HepG2 (cell line): ENCODE results near the gene TP63. TPM values are rescaled to one million over a fixed set of nuclear protein-coding genes. Genes with fewer than 3 reads are reported as not detected.

ENCODE experiments used
- ATAC-seq: fragments of 200-7000 bp; cut with Tn5 transposase; 3 replicates; pipeline ENCODE4 v1.9.1; 2020; ENCODE audit warnings: mild to moderate bottlenecking, moderate library complexity
- BruUV-seq: library from RNA; stranded (reverse); fragments of 400-500 nt; replicated peaks from 2 replicates; lab custom pipeline; 2021; lab: Mats Ljungman, UMichigan
- CTCF ChIA-PET: fragments of 300-600 bp; formaldehyde crosslinking; extraction: SDS; loops from one replicate; lab custom pipeline; 2021; ENCODE audit warnings: low total read pairs, inconsistent platforms, low intra/inter-chr PET ratio; lab: Yijun Ruan, JAX
- POLR2A ChIA-PET: fragments of 350-600 bp; sonication (Branson Sonifier 250); formaldehyde crosslinking; loops from one replicate; lab custom pipeline; 2020; ENCODE audit warnings: antibody characterized with exemption, inconsistent platforms; lab: Yijun Ruan, JAX
- DNase-seq: peaks from one replicate; pipeline ENCODE4 v3.0.0-alpha.2; 2015; ENCODE audit warnings: low spot score
- FAIRE-seq: peaks from 3 replicates; lab custom pipeline; 2011; peaks lifted over from hg19 to GRCh38; lab: Jason Lieb, UNC
- H2AFZ ChIP-seq: one replicate; pipeline ENCODE4 v1.6.1; 2011; ENCODE audit warnings: low read length, inconsistent platforms
- H3K27ac ChIP-seq: fragments of 300-600 bp; 3 replicates; pipeline ENCODE4 v1.8.0; 2011; ENCODE audit warnings: mixed run types, mild to moderate bottlenecking, mixed read lengths, low read length, inconsistent platforms; ENCODE audit not compliant: insufficient read depth; ENCODE audit errors: extremely low read length
- H3K27me3 ChIP-seq, 2 experiments: fragments of 200-600 bp in 1 of 2; 2 replicates in 1 of 2; 3 replicates in 1 of 2; pipeline versions ENCODE4 v1.6.0 to v1.8.0; 2011; ENCODE audit warnings: low read length in 2 of 2, mild to moderate bottlenecking in 2 of 2, moderate library complexity in 2 of 2, inconsistent platforms in 1 of 2; ENCODE audit not compliant: insufficient read depth in 2 of 2, control insufficient read depth in 1 of 2
- H3K36me3 ChIP-seq, 2 experiments: fragments of 200-600 bp in 1 of 2; replicated peaks in 1 of 2; 2 replicates in 1 of 2; 3 replicates in 1 of 2; pipeline versions ENCODE4 v1.5.1 to v1.8.0; 2011; ENCODE audit warnings: low read length in 2 of 2, inconsistent platforms in 1 of 2; ENCODE audit not compliant: insufficient read depth in 2 of 2, control insufficient read depth in 1 of 2
- H3K4me1 ChIP-seq: 2 replicates; pipeline ENCODE4 v1.5.1; 2012; ENCODE audit warnings: low read length, inconsistent platforms; ENCODE audit not compliant: insufficient read depth
- H3K4me2 ChIP-seq: 2 replicates; pipeline ENCODE4 v1.6.0; 2011; ENCODE audit warnings: low read depth, low read length, inconsistent platforms
- H3K4me3 ChIP-seq, 3 experiments: fragments of 200-600 bp in 1 of 3; sonication (generic), shearing (Covaris generic) in 1 of 3; replicated peaks in 1 of 3; 2 replicates each; pipeline ENCODE4 v1.5.1; 2011 to 2016; ENCODE audit warnings: low read length in 3 of 3, inconsistent platforms in 2 of 3, low read depth in 2 of 3, mild to moderate bottlenecking in 2 of 3, control low read depth in 1 of 3, mixed read lengths in 1 of 3; ENCODE audit not compliant: insufficient read depth in 1 of 3
- H3K79me2 ChIP-seq: one replicate; pipeline ENCODE4 v1.6.1; 2011; ENCODE audit warnings: low read length, inconsistent platforms; ENCODE audit not compliant: insufficient read depth
- H3K9ac ChIP-seq: 2 replicates; pipeline ENCODE4 v1.6.0; 2011; ENCODE audit warnings: mild to moderate bottlenecking, low read depth, low read length, inconsistent platforms; ENCODE audit not compliant: insufficient read depth
- H3K9me3 ChIP-seq: 2 replicates; pipeline ENCODE4 v1.5.1; 2012; ENCODE audit warnings: mild to moderate bottlenecking, low read length
- H4K20me1 ChIP-seq: 2 replicates; pipeline ENCODE4 v1.6.0; 2011; ENCODE audit warnings: inconsistent platforms, mild to moderate bottlenecking, low read length, moderate library complexity; ENCODE audit not compliant: insufficient read depth
- EHMT2 ChIP-seq: fragments of 200-600 bp; sonication (generic); IDR thresholded peaks from 2 replicates; pipeline ENCODE4 v1.7.0; 2017; ENCODE audit warnings: antibody characterized with exemption, low read depth, low read length, borderline replicate concordance
- ETV6 ChIP-seq: sonication (generic); formaldehyde crosslinking; conservative IDR thresholded peaks from 2 replicates; pipeline ENCODE4 v1.4.0; 2020; ENCODE audit warnings: missing genetic modification reagents
- GABPA ChIP-seq, 2 experiments: IDR thresholded peaks; 2 replicates each; pipeline ENCODE4 v1.6.1; 2011 to 2016; ENCODE audit warnings: low read depth in 2 of 2, low read length in 1 of 2, missing biosample characterization in 1 of 2, missing genetic modification characterization in 1 of 2
- MEIS1 ChIP-seq: sonication (generic); formaldehyde crosslinking; IDR thresholded peaks from 2 replicates; pipeline ENCODE4 v1.9.0; 2021; ENCODE audit warnings: mild to moderate bottlenecking, missing genetic modification reagents, moderate library complexity, borderline replicate concordance
- NFIB ChIP-seq: sonication (generic); formaldehyde crosslinking; IDR thresholded peaks from 2 replicates; pipeline ENCODE4 v1.9.0; 2021; ENCODE audit warnings: missing genetic modification reagents, mild to moderate bottlenecking, borderline replicate concordance
- RARA ChIP-seq: IDR thresholded peaks from 2 replicates; pipeline ENCODE4 v1.6.1; 2016; ENCODE audit warnings: missing genetic modification reagents, missing compliant biosample characterization
- SMAD3 ChIP-seq: sonication (generic); formaldehyde crosslinking; IDR thresholded peaks from 2 replicates; pipeline ENCODE4 v1.4.0; 2020; ENCODE audit warnings: missing genetic modification reagents
- ZC3H13 ChIP-seq: sonication (generic); formaldehyde crosslinking; IDR thresholded peaks from 2 replicates; pipeline ENCODE4 v1.8.1; 2023; ENCODE audit warnings: mild to moderate bottlenecking, missing genetic modification reagents, moderate library complexity
- ZKSCAN8 ChIP-seq: IDR thresholded peaks from 2 replicates; pipeline ENCODE4 v1.6.1; 2016; ENCODE audit warnings: borderline replicate concordance, missing genetic modification reagents, missing compliant biosample characterization
- ZNF432 ChIP-seq: sonication (generic); formaldehyde crosslinking; IDR thresholded peaks from 2 replicates; pipeline ENCODE4 v1.5.0; 2020; ENCODE audit warnings: missing genetic modification reagents, mild to moderate bottlenecking, borderline replicate concordance
- WGBS: methylation state at CpG from one replicate; pipeline ENCODE4 v1.1.6; 2017; ENCODE audit warnings: low lambda C conversion rate; 5-methylcytosine and 5-hydroxymethylcytosine counted together
- in situ Hi-C: cut with HindIII; loops from 2 replicates; pipeline ENCODE4 v1.10.0; 2017; ENCODE audit warnings: low pct_unique_long_range_greater_than_20kb; ENCODE audit not compliant: extremely low pct_ligation_motif_present
- intact Hi-C: fragments of 100-400 bp; cut with micrococcal nuclease; formaldehyde crosslinking; loops from one replicate; pipeline ENCODE4 v1.10.0; 2022; ENCODE audit not compliant: unreplicated experiment
- polyA plus RNA-seq, 8 experiments: library from polyadenylated mRNA; depleted of rRNA in 3 of 8; stranded (reverse) in 7 of 8; unstranded in 1 of 8; fragments of >200 nt; fragmentation: Illumina TruSeq in 4 of 8; extraction: Trizol in 4 of 8; gene quantifications; 2 replicates each; pipeline versions ENCODE4 v1.2.1 to v1.2.3, GENCODE V29; 2011 to 2016; ENCODE audit warnings: low read depth in 4 of 8, missing spikeins in 1 of 8, mixed read lengths in 1 of 8; ENCODE audit not compliant: insufficient read depth in 1 of 8
- total RNA-seq, 5 experiments: library from RNA; depleted of rRNA; stranded (reverse); fragments of >200 nt; fragmentation: Illumina TruSeq; extraction: Trizol; gene quantifications; 2 replicates each; pipeline ENCODE4 v1.2.3, GENCODE V29; 2016; ENCODE audit warnings: low read depth in 1 of 5
- TF ChIP-seq, protein P1 (sequence below): sonication (generic); formaldehyde crosslinking; IDR thresholded peaks from 2 replicates; pipeline ENCODE4 v1.5.0; 2020; ENCODE audit warnings: mild to moderate bottlenecking, missing genetic modification reagents
- TF ChIP-seq, protein P2 (sequence below): sonication (generic); formaldehyde crosslinking; IDR thresholded peaks from 2 replicates; pipeline ENCODE4 v1.9.0; 2021; ENCODE audit warnings: missing genetic modification reagents, borderline replicate concordance

Gene TP63
- total and polyA plus RNA-seq, 2 of the 13 experiments (the other 11 are each of a cell fraction or from before 2014, with no cell fraction given): not detected

DNA sequence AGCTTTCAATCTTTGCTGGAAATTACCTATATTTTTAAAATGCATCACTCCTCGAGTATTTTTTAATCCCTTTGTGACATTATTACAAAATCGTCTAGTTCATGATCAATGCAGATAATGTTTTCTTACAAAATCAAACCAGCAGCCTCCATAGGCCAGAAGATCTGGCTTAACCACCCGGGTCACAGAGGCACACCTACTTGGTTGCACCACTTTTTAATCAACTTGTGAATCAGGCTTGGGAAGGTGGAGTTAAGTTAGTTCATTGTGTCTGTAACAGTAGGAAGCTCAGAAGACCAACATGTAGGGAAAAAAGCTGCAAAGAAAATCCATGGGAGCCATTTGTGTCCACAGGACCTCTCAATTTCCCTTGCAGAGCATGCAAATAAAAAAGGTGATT, 148.0 kb downstream of the TP63 start:
- H2AFZ ChIP-seq: no peak overlapping the region
- no peaks in the 10 kb centered on the region for H4K20me1 ChIP-seq
- no peak for DNase-seq
- H3K79me2 ChIP-seq: no peaks in the 10 kb centered on the region
- in situ Hi-C loops: no loop called here
- H3K4me1 ChIP-seq: no peaks in the 10 kb centered on the region
- WGBS: 13% methylated on average over 3 of the region's 3 CpGs
- no peak overlapping the region for H3K27ac ChIP-seq
- BruUV-seq: no TSS peak
- TF ChIP-seq MEIS1 (CRISPR knock-in tag) (no peak), GABPA (IDR thresholded peaks at IDR 0.05; ENCODE audit: low read depth, low read length) (no peak), GABPA (CRISPR knock-in tag; IDR thresholded peaks at IDR 0.05; ENCODE audit: low read depth) (no peak), ETV6 (CRISPR knock-in tag) (no peak), NFIB (CRISPR knock-in tag) (no peak), ZKSCAN8 (CRISPR knock-in tag) (no peak)
- H3K27me3 ChIP-seq: no peaks in the 10 kb centered on the region; a peak in 1 of 5 replicates
- no peak overlapping the region for H3K4me3 ChIP-seq
- H3K4me2 ChIP-seq: no peak overlapping the region
- ChIA-PET POLR2A (no interaction called here), CTCF (no interaction called here)
- ATAC-seq: no peak
- intact Hi-C loops: no loop called here
- FAIRE-seq: no peak
- no peaks in the 10 kb centered on the region for H3K9me3 ChIP-seq
- no peaks in the 10 kb centered on the region for H3K36me3 ChIP-seq
- H3K9ac ChIP-seq: no peak overlapping the region

DNA sequence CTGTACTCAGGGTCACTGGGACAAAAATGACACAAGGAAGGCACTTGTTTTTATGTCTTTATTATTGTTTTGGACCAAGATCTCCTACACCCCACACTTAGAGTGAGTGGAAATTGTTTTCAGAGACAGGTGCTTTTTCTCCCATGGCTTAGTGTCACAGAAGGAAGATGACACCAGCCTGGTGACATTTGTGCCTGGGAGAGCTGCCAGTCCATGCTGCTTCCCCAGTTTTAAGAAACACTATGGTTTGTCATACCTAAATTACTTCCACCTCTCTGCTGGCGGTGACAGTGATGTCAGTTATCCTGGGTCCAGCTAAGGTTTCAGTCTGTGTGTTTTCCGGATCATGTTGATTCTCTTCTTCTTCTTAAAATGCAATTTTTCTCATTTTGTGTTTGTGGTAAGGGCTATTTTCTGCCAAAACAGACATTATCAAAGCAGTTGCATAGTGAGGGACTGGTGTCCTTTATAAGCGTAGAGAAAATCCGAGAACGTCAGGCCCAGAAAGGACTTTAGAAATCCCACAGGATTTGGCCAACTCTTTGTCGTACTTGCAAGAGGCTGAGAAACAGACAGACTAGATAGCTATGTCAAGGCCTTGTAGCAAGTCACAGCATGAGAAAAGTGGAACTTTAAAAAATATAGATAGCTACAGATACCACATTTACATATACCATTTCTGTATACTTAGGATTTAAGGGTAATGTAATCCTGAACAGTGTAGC, 149.5 kb downstream of the TP63 start:
- BruUV-seq: no TSS peak
- no peak for TF ChIP-seq ZNF432 (CRISPR knock-in tag)
- no peak for TF ChIP-seq EHMT2
- TF ChIP-seq, protein P1, sequence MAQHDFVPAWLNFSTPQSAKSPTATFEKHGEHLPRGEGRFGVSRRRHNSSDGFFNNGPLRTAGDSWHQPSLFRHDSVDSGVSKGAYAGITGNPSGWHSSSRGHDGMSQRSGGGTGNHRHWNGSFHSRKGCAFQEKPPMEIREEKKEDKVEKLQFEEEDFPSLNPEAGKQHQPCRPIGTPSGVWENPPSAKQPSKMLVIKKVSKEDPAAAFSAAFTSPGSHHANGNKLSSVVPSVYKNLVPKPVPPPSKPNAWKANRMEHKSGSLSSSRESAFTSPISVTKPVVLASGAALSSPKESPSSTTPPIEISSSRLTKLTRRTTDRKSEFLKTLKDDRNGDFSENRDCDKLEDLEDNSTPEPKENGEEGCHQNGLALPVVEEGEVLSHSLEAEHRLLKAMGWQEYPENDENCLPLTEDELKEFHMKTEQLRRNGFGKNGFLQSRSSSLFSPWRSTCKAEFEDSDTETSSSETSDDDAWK (CRISPR knock-in tag): no peak
- TF ChIP-seq, protein P2, sequence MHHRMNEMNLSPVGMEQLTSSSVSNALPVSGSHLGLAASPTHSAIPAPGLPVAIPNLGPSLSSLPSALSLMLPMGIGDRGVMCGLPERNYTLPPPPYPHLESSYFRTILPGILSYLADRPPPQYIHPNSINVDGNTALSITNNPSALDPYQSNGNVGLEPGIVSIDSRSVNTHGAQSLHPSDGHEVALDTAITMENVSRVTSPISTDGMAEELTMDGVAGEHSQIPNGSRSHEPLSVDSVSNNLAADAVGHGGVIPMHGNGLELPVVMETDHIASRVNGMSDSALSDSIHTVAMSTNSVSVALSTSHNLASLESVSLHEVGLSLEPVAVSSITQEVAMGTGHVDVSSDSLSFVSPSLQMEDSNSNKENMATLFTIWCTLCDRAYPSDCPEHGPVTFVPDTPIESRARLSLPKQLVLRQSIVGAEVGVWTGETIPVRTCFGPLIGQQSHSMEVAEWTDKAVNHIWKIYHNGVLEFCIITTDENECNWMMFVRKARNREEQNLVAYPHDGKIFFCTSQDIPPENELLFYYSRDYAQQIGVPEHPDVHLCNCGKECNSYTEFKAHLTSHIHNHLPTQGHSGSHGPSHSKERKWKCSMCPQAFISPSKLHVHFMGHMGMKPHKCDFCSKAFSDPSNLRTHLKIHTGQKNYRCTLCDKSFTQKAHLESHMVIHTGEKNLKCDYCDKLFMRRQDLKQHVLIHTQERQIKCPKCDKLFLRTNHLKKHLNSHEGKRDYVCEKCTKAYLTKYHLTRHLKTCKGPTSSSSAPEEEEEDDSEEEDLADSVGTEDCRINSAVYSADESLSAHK: no peak
- TF ChIP-seq ZC3H13 (CRISPR knock-in tag): no peak
- TF ChIP-seq SMAD3 (CRISPR knock-in tag): no peak
- no peak for TF ChIP-seq RARA (CRISPR knock-in tag)
- Histone ChIP-seq H3K4me3 (no peak overlapping the region), H3K9ac (no peak overlapping the region), H3K4me2 (no peak overlapping the region), H4K20me1 (no peaks in the 10 kb centered on the region), H3K27ac (no peak overlapping the region), H2AFZ (no peak overlapping the region), H3K36me3 (no peaks in the 10 kb centered on the region), H3K4me1 (no peaks in the 10 kb centered on the region), H3K27me3 (no peaks in the 10 kb centered on the region; a peak in 1 of 5 replicates), H3K9me3 (no peaks in the 10 kb centered on the region), H3K79me2 (no peaks in the 10 kb centered on the region)
- ATAC-seq (no peak), DNase-seq (no peak), FAIRE-seq (no peak)
- in situ Hi-C loops: no loop called here
- intact Hi-C loops: no loop called here
- WGBS: 60% methylated on average over 6 of the region's 6 CpGs
- ChIA-PET CTCF (no interaction called here), POLR2A (no interaction called here)
